Heart right ventricle (tissue), 16 donors: ENCODE results near the gene EYS. TPM values are rescaled to one million over a fixed set of nuclear protein-coding genes. Genes with fewer than 3 reads are reported as not detected.

Experiments
- ATAC-seq, 8 donors: fragments of 200-7000 bp; cut with Tn5 transposase; one replicate each; pipeline ENCODE4 v1.9.1; 2020; ENCODE audit warnings: mild to moderate bottlenecking in 8 of 8, moderate library complexity in 8 of 8, moderate number of reproducible peaks in 1 of 8
- DNase-seq, 2 donors: peaks; one replicate each; pipeline ENCODE4 v3.0.0-alpha.2; 2020
- H3K27ac ChIP-seq, 10 donors: fragments of 200-600 bp; sonication (generic) in 2 of 10; one replicate each; pipeline versions ENCODE4 v1.5.0 to v1.8.0; 2020 to 2022; ENCODE audit warnings: mild to moderate bottlenecking in 3 of 10
- H3K27me3 ChIP-seq, 7 donors: fragments of 200-600 bp; one replicate each; pipeline ENCODE4 v1.8.0; 2021 to 2022; ENCODE audit warnings: mild to moderate bottlenecking in 2 of 7
- H3K36me3 ChIP-seq, 9 donors: fragments of 200-600 bp; sonication (generic) in 1 of 9; one replicate each; pipeline versions ENCODE4 v1.5.0 to v1.8.0; 2020 to 2022; ENCODE audit warnings: mild to moderate bottlenecking in 2 of 9
- H3K4me1 ChIP-seq, 9 donors: fragments of 200-600 bp; sonication (generic) in 1 of 9; one replicate each; pipeline versions ENCODE4 v1.5.0 to v1.8.0; 2020 to 2022; ENCODE audit warnings: mild to moderate bottlenecking in 4 of 9
- H3K4me3 ChIP-seq, 10 donors: fragments of 200-600 bp; sonication (generic) in 2 of 10; one replicate each; pipeline versions ENCODE4 v1.5.0 to v1.8.0; 2020 to 2022; ENCODE audit warnings: mild to moderate bottlenecking in 7 of 10, moderate library complexity in 2 of 10
- H3K9me3 ChIP-seq, 11 donors: fragments of 200-600 bp in 10 of 11; sonication (generic) in 2 of 11; one replicate each; pipeline versions ENCODE4 v1.5.0 to v1.8.0; 2013 to 2022; ENCODE audit warnings: mild to moderate bottlenecking in 2 of 11, control low read depth in 1 of 11, moderate library complexity in 1 of 11
- WGBS, 2 donors: extraction: QIAGEN DNeasy Blood & Tissue Kit; methylation state at CpG; one replicate each; pipeline ENCODE4 v1.1.7; 2013; ENCODE audit warnings: inconsistent platforms in 1 of 2; 5-methylcytosine and 5-hydroxymethylcytosine counted together
- intact Hi-C, 10 donors: fragments of 100-400 bp; cut with DNase I; formaldehyde crosslinking; loops; one replicate each; pipeline versions ENCODE4 v1.11.1 to v1.14.2; 2022
- polyA plus RNA-seq, 2 donors: library from polyadenylated mRNA; stranded (reverse); fragments of 200-250 nt; gene quantifications; one replicate each; pipeline ENCODE4 v1.2.3, GENCODE V29; 2013
- total RNA-seq, 10 donors: library from RNA; stranded (reverse); fragmentation: NEBNext Ultra II Directional in 3 of 10; extraction: Animal tissue kit (Norgen Biotek cat#: 25700) in 3 of 10; gene quantifications; one replicate each; pipeline versions ENCODE4 v1.2.1 to v1.2.4, GENCODE V29; 2021 to 2023
- TF ChIP-seq, protein P1 (sequence below), 9 donors: fragments of 200-600 bp; sonication (generic) in 2 of 9; IDR thresholded peaks; one replicate each; pipeline versions ENCODE4 v1.5.0 to v1.8.0; 2021 to 2022; ENCODE audit warnings: antibody characterized with exemption in 9 of 9, mild to moderate bottlenecking in 5 of 9, moderate library complexity in 1 of 9
- donor health status: Arrhythmogenic right ventricular cardiomyopathy.
- donor health status: ischemic (EF 13 %, LVEDD 7.1; RV severe dilation, severe dysfunction).
- donor health status: healthy with polysubstance abuse.
- donor health status: DM: no; HTN: yes; CAD: no.
- donor health status: DM: no; HTN: no; CAD: no.
- donor health status: ischemic (EF 25% LVEDD 6.9; RV normal size, moderate dysfunction).
- donor health status: ischemic (EF 25% LVEDD 5.7; RV mildly dilated, moderate dysfunction).
- donor health status: healthy.
- donor health status: DM: yes; HTN: yes; CAD: no.
- donor health status: Ischemic cardiomyopathy.
- donor health status: ischemic (EF 35%, LVEDD 5.7; RV mildly dilated, moderate dysfunction).
- donor health status: nonischemic (EF 11% LVEDD 7.7; RV severe dilation, severe dysfunction).
- donor health status: DM: yes; HTN: yes; CAD: no.
- donor health status: PGD.
- donor health status: ischemic (EF 29% LVEDD 5.4; RV normal size, mild dysfunction).
- donor health status: nonischemic (EF 23%, LVEDD 6.1; RV moderate dilation, normal function).

Gene EYS
- total and polyA plus RNA-seq, 12 donors: 0.02 to 0.40 (median 0.18) TPM; not detected in 8

DNA sequence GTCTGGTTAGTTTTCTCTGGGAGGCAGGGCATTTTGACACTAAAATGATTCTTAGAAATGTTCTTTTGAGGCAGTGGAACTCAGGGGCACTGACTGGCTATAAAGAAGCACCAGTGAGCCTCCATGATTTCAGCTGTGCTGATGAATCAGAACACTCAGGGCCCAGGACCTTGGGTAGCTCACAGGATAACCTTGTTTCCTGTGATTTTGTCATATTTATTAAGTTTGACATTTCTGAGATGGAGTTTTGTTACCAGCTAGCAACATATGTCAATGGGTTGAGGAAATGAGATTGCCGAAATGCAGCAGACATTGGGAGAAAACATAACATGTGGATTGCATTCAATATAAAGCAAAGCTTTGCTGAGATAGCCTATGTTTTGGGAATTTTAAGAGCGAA, 802.4 kb downstream of the EYS start:
- no peak overlapping the region for H3K4me3 ChIP-seq

DNA sequence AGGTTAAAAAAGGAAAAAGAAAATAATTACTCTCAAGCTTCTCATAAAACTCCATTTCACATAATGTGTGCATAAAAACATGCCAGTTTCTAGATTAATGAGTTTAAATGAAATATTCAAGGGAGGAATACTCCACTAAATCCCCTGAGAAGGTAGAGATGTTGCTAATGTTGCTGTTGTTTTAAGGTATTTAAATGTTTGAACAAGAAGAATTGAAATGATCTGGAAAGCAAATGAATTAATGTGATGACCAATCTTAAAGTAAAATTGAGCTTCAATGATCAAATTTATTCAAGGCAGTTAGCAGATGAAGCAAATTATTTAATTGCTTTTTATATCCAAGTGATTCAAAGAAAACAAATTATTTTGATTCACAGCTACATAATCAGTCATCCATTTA, 804.4 kb downstream of the EYS start:
- Histone ChIP-seq H3K4me1 (no peaks in the 10 kb centered on the region), H3K9me3 (peaks cover 0 to 8% (median 0%) of the 10 kb centered on the region in 11 donors), H3K27ac (no peak overlapping the region), H3K36me3 (no peaks in the 10 kb centered on the region), H3K27me3 (no peaks in the 10 kb centered on the region), H3K4me3 (no peak overlapping the region)
- TF ChIP-seq, protein P1, sequence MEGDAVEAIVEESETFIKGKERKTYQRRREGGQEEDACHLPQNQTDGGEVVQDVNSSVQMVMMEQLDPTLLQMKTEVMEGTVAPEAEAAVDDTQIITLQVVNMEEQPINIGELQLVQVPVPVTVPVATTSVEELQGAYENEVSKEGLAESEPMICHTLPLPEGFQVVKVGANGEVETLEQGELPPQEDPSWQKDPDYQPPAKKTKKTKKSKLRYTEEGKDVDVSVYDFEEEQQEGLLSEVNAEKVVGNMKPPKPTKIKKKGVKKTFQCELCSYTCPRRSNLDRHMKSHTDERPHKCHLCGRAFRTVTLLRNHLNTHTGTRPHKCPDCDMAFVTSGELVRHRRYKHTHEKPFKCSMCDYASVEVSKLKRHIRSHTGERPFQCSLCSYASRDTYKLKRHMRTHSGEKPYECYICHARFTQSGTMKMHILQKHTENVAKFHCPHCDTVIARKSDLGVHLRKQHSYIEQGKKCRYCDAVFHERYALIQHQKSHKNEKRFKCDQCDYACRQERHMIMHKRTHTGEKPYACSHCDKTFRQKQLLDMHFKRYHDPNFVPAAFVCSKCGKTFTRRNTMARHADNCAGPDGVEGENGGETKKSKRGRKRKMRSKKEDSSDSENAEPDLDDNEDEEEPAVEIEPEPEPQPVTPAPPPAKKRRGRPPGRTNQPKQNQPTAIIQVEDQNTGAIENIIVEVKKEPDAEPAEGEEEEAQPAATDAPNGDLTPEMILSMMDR (IDR thresholded peaks at IDR 0.05): no peak
- no peak for ATAC-seq
- intact Hi-C loops: no loop called here
- no peak for DNase-seq

More for the DNA sequence above, 802.4 kb downstream of the EYS start:
- no peaks in the 10 kb centered on the region for H3K9me3 ChIP-seq
- TF ChIP-seq, protein P1 (IDR thresholded peaks at IDR 0.05): no peak
- 87 to 92% methylated on average over 2 of the region's 2 CpGs for WGBS, 2 donors
- DNase-seq: no peak
- intact Hi-C loops: no loop called here
- no peaks in the 10 kb centered on the region for H3K27me3 ChIP-seq
- no peaks in the 10 kb centered on the region for H3K36me3 ChIP-seq
- H3K4me1 ChIP-seq: no peaks in the 10 kb centered on the region
- no peak for ATAC-seq
- H3K27ac ChIP-seq: no peak overlapping the region

DNA sequence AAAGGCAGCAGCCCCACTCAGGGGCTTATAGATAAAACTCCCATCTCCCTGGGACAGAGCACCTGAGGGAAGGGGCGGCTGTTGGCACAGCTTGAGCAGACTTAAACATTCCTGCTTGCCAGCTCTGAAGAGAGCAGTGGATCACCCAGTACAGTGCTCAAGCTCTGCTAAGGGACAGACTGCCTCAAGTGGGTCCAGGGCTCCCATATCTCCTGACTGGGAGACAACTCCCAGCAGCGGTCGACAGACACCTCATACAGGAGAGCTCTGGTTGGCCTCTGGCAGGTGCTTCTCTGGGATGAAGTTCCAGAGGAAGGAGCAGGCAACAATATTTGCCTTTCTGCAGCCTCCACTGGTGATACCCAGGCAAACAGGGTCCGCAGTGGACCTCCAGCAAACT, 810.1 kb downstream of the EYS start:
- Histone ChIP-seq H3K27ac (no peak overlapping the region), H3K4me3 (no peak overlapping the region), H3K9me3 (peaks cover 0 to 15% (median 0%) of the 10 kb centered on the region in 11 donors), H3K36me3 (no peaks in the 10 kb centered on the region), H3K27me3 (no peaks in the 10 kb centered on the region), H3K4me1 (no peaks in the 10 kb centered on the region)
- ATAC-seq: no peak
- WGBS, 2 donors: 93 to 94% methylated on average over 4 of the region's 4 CpGs
- no peak for DNase-seq
- TF ChIP-seq, protein P1 (IDR thresholded peaks at IDR 0.05): no peak
- intact Hi-C loops: no loop called here

DNA sequence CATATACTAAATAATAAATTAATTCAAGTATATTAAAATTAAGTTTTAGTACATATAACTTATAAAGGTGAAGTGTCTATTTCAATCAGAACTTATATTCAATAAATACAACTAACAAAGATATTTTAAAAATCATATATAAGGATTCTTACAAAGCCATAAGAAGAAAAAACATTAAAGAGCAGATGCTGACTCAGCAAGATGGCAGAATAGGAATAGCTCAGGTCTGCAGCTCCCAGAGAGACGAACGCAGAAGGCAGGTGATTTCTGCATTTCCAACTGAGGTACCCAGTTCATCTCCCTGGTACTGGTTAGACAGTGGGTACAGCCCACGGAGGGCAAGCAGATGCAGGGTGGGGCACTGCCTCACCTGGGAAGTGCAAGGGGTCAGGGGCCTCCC, 811.1 kb downstream of the EYS start:
- DNase-seq (no peak), ATAC-seq (no peak)
- 70 to 92% methylated on average over 3 of the region's 3 CpGs for WGBS, 2 donors
- H3K27me3 ChIP-seq: no peaks in the 10 kb centered on the region
- intact Hi-C loops: no loop called here
- H3K36me3 ChIP-seq: no peaks in the 10 kb centered on the region
- TF ChIP-seq, protein P1 (IDR thresholded peaks at IDR 0.05): no peak
- no peaks in the 10 kb centered on the region for H3K4me1 ChIP-seq
- H3K4me3 ChIP-seq: no peak overlapping the region
- H3K9me3 ChIP-seq: peaks cover 0 to 15% (median 0%) of the 10 kb centered on the region in 11 donors
- no peak overlapping the region for H3K27ac ChIP-seq
